D721Med (cell line): ENCODE measurements around the gene CSNK1G1.

Source experiments
- DNase-seq: peaks from one replicate; pipeline ENCODE4 v3.0.0; 2011; ENCODE audit warnings: low spot score; ENCODE audit not compliant: insufficient read length
- FAIRE-seq: peaks from 2 replicates; lab custom pipeline; 2011; peaks lifted over from hg19 to GRCh38; lab: Jason Lieb, UNC
- TF ChIP-seq, protein P1 (sequence below): IDR thresholded peaks from 2 replicates; pipeline ENCODE4 v1.5.1; 2012; ENCODE audit warnings: mild to moderate bottlenecking, control low read depth; ENCODE audit not compliant: insufficient read depth; ENCODE audit errors: missing control alignments

CSNK1G1 gene

GRCh38 chr15:64287953-64288352 is 68.0 kb downstream of the CSNK1G1 start:
- FAIRE-seq (no peak), DNase-seq (no peak)
- TF ChIP-seq, protein P1, sequence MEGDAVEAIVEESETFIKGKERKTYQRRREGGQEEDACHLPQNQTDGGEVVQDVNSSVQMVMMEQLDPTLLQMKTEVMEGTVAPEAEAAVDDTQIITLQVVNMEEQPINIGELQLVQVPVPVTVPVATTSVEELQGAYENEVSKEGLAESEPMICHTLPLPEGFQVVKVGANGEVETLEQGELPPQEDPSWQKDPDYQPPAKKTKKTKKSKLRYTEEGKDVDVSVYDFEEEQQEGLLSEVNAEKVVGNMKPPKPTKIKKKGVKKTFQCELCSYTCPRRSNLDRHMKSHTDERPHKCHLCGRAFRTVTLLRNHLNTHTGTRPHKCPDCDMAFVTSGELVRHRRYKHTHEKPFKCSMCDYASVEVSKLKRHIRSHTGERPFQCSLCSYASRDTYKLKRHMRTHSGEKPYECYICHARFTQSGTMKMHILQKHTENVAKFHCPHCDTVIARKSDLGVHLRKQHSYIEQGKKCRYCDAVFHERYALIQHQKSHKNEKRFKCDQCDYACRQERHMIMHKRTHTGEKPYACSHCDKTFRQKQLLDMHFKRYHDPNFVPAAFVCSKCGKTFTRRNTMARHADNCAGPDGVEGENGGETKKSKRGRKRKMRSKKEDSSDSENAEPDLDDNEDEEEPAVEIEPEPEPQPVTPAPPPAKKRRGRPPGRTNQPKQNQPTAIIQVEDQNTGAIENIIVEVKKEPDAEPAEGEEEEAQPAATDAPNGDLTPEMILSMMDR: no peak

DNA sequence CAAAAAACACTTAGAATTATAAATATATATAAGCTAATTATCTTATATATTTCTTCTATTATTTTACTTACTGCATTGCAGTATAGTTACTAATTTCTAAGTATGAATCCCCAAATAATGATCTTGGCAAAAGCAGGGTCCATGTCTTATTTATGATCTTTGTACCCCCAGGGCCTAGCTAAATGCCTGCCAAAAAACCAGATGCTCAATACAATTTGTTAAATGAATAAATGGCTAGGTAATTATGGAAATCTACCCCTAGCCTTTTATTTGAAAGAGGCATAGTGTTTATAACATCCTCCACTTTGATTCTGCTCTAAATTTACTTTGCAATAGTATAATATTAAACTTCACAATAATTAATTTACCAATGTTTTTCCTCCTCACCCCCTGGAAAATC is 69.5 kb downstream of the CSNK1G1 start:
- TF ChIP-seq, protein P1: no peak
- DNase-seq (no peak), FAIRE-seq (no peak)

DNA sequence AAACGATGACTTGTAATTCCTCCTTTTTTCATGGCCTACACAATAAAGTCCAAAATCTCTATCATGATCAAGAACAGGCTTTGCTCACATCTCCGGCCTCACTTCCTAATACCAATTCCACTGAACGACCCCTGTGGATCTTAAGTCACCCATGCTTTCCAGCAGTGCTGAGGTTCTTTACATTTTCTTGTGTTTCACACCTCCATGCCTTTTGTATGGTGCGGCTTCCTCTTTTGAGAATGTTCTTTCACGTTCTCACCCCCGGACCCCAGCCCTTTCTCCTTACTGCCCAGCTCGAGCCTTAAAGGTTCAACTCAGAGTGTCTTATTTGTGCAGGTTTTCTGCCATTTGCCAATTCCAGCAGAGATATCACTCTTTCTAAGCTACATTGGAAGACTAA is 70.1 kb downstream of the CSNK1G1 start:
- no peak for DNase-seq
- TF ChIP-seq, protein P1: no peak
- FAIRE-seq: no peak

- DNase-seq (no peak), FAIRE-seq (no peak)
- TF ChIP-seq, protein P1: no peak
Observed at GRCh38 chr15:64285150-64285549, 70.8 kb downstream of the CSNK1G1 start.

GRCh38 chr15:64284042-64284441 is 71.9 kb downstream of the CSNK1G1 start:
- FAIRE-seq (no peak), DNase-seq (no peak)
- TF ChIP-seq, protein P1: no peak

GRCh38 chr15:64282701-64283100 is 73.3 kb downstream of the CSNK1G1 start:
- FAIRE-seq (no peak), DNase-seq (no peak)
- TF ChIP-seq, protein P1: no peak

GRCh38 chr15:64279131-64279530 is 76.8 kb downstream of the CSNK1G1 start:
- TF ChIP-seq, protein P1: no peak
- no peak for DNase-seq
- FAIRE-seq: no peak
